ENCODE data around the gene MYOZ3. TPM values are rescaled to one million over a fixed set of nuclear protein-coding genes. Genes with fewer than 3 reads are reported as not detected.

The MYOZ3 gene
- total and polyA plus RNA-seq, 10 of the 15 experiments (the other 5 are each of a cell fraction or from before 2014, with no cell fraction given) = 0.04 to 1.1 (median 0.10) TPM; not detected in 4

GRCh38 chr5:150662731-150663516 is 1.9 kb downstream of the MYOZ3 start:
- no peak for DNase-seq (ENCODE audit: low read depth, low spot score)
- H3K79me2 ChIP-seq (ENCODE audit: control insufficient read depth, insufficient read depth, low read length) = no peaks in the 10 kb centered on the region
- H3K27me3 ChIP-seq (replicated peaks in 1 of 2; ENCODE audit: control insufficient read depth in 2 of 2, insufficient read depth in 2 of 2, low read length in 1 of 2) = no peaks in the 10 kb centered on the region; a peak in 1 of 4 replicates
- WGBS (ENCODE audit: insufficient coverage, insufficient replicate concordance, low lambda C conversion rate, missing lambda C conversion rate) = 27% methylated on average over 4 of the region's 4 CpGs
- no peak overlapping the region for H3K4me3 ChIP-seq
- TF ChIP-seq CHD2 (IDR thresholded peaks at IDR 0.05; ENCODE audit: borderline replicate concordance, low read depth, low read length) (no peak), TAF1 (IDR thresholded peaks at IDR 0.05; ENCODE audit: borderline replicate concordance, low read depth, low read length) (no peak), NFYA (IDR thresholded peaks at IDR 0.05; ENCODE audit: borderline replicate concordance, low read depth, low read length) (no peak), ZNF207 (IDR thresholded peaks at IDR 0.05; ENCODE audit: borderline replicate concordance) (no peak), MXI1 (IDR thresholded peaks at IDR 0.05; ENCODE audit: low read depth, low read length) (no peak), SMAD1 (IDR thresholded peaks at IDR 0.05; ENCODE audit: low read depth, partially characterized antibody) (no peak), NFYB (IDR thresholded peaks at IDR 0.05; ENCODE audit: insufficient read depth, low read depth, low read length) (no peak), SRF (IDR thresholded peaks at IDR 0.05; ENCODE audit: low read depth in 2 of 2, low read length in 2 of 2) (no peak), FOXM1 (IDR thresholded peaks at IDR 0.05; ENCODE audit: low read depth, low read length) (no peak), CTCF (IDR thresholded peaks at IDR 0.05 in 2 of 3, conservative IDR thresholded peaks at IDR 0.05 in 1 of 3; ENCODE audit: control insufficient read depth in 2 of 3, extremely low read depth in 1 of 3, insufficient read depth in 1 of 3, low read depth in 3 of 3, low read length in 3 of 3) (no peak), E2F4 (IDR thresholded peaks at IDR 0.05; ENCODE audit: low read depth, low read length) (no peak), TCF3 (IDR thresholded peaks at IDR 0.05; ENCODE audit: borderline replicate concordance, insufficient read depth, low read depth, low read length) (no peak), ZBTB33 (IDR thresholded peaks at IDR 0.05) (no peak), MTA2 (IDR thresholded peaks at IDR 0.05; ENCODE audit: low read depth) (no peak)
- no peaks in the 10 kb centered on the region for H4K20me1 ChIP-seq (ENCODE audit: control insufficient read depth, insufficient read depth)
- no peak overlapping the region for H3K4me2 ChIP-seq (ENCODE audit: control insufficient read depth, insufficient read depth)
- no peaks in the 10 kb centered on the region for H3K4me1 ChIP-seq (ENCODE audit: control insufficient read depth, insufficient read depth, low read length)
- no peak overlapping the region for H3K27ac ChIP-seq (ENCODE audit: control insufficient read depth, insufficient read depth)
- no peak overlapping the region for H3K9ac ChIP-seq (ENCODE audit: control insufficient read depth, insufficient read depth, low read length)
- FAIRE-seq = no peak
- POLR2A ChIA-PET = no interaction called here
- SMC1A ChIA-PET (ENCODE audit: uncharacterized antibody, unreplicated experiment) = interaction anchor here (0.6 to 1.9 kb wide), 4 partner anchors 10 to 207 kb away, joined by 3 to 6 read pairs (median 5); no protein-coding TSS in a partner anchor
- CTCF ChIA-PET = interaction anchor here (0.8 to 12.7 kb wide), 3 partner anchors 101 to 452 kb away, joined by 3 to 236 read pairs (median 3); no protein-coding TSS in a partner anchor
- H3K36me3 ChIP-seq (ENCODE audit: control insufficient read depth in 2 of 2, insufficient read depth in 2 of 2, low read length in 1 of 2) = no peaks in the 10 kb centered on the region
- RAD21 ChIA-PET (ENCODE audit: unreplicated experiment) = no interaction called here
- intact Hi-C loops (cut with micrococcal nuclease; ENCODE audit: unreplicated experiment) = no loop called here
- in situ Hi-C loops (cut with MboI) = no loop called here
- no peak overlapping the region for H2AFZ ChIP-seq (ENCODE audit: control insufficient read depth, low read depth, low read length)
- peak; percentile 31; the same call in 2 of the 3 replicates for ATAC-seq
- no TSS peak for BruUV-seq (replicated peaks)
- H3K9me3 ChIP-seq (replicated peaks; ENCODE audit: control insufficient read depth, insufficient read depth, low read length) = no peaks in the 10 kb centered on the region
